Mucosa of gallbladder (tissue), 1 donor: ENCODE measurements around the gene RUSC1. TPM values are rescaled to one million over a fixed set of nuclear protein-coding genes. Genes with fewer than 3 reads are reported as not detected.

Experiments used
- DNase-seq: peaks from one replicate; pipeline ENCODE4 v3.0.0-alpha.2; 2020; ENCODE audit warnings: low spot score
- total RNA-seq: library from RNA; stranded (reverse); gene quantifications from one replicate; pipeline ENCODE4 v1.2.1, GENCODE V29; 2021
- donor health status: DM: no; HTN: no; CAD: no.

The RUSC1 gene
- total RNA-seq, 1 donor from 2014 or later, result 58.8 TPM

- DNase-seq, result no peak
Measured at GRCh38 chr1:155295942-155296267, 24.8 kb upstream of the RUSC1 start.

- DNase-seq, result no peak
Measured at GRCh38 chr1:155296661-155297060, 24.0 kb upstream of the RUSC1 start.

- no peak for DNase-seq
Measured at GRCh38 chr1:155297384-155297783, 23.3 kb upstream of the RUSC1 start.

GRCh38 chr1:155300024-155300423, 20.7 kb upstream of the RUSC1 start:
- DNase-seq, result no peak

- DNase-seq, result peak; percentile 58
Measured at GRCh38 chr1:155300553-155301329, 20.0 kb upstream of the RUSC1 start.

GRCh38 chr1:155301342-155301841, 19.3 kb upstream of the RUSC1 start, which contains the start of gene PKLR:
Gene PKLR (minus strand): TSS chr1:155301438. CDS start chr1:155301395, 43 bp downstream.
- no peak for DNase-seq

GRCh38 chr1:155304558-155305063, 16.1 kb upstream of the RUSC1 start:
- DNase-seq, result no peak

GRCh38 chr1:155305881-155306391, 14.8 kb upstream of the RUSC1 start:
- DNase-seq, result no peak

- DNase-seq, result no peak
Measured at GRCh38 chr1:155307247-155307740, 13.4 kb upstream of the RUSC1 start.

- DNase-seq, result peak; percentile 99
Measured at GRCh38 chr1:155308493-155309422, 11.9 kb upstream of the RUSC1 start, which contains the start of gene FDPS. Gene FDPS (plus strand): TSS chr1:155308866. CDS start chr1:155309790, 924 bp downstream.

GRCh38 chr1:155309423-155310021, 11.2 kb upstream of the RUSC1 start:
- peak; percentile 42 for DNase-seq

GRCh38 chr1:155313261-155313660, 7.4 kb upstream of the RUSC1 start:
- no peak for DNase-seq

GRCh38 chr1:155316922-155317321, 3.8 kb upstream of the RUSC1 start:
- DNase-seq, result no peak

GRCh38 chr1:155318082-155318481, 2.6 kb upstream of the RUSC1 start:
- no peak for DNase-seq

- no peak for DNase-seq
Measured at GRCh38 chr1:155319536-155319935, 1.2 kb upstream of the RUSC1 start.

- no peak for DNase-seq
Measured at GRCh38 chr1:155320252-155320651, 442 bp upstream of the RUSC1 start.

GRCh38 chr1:155321639-155322503, 1.2 kb downstream of the RUSC1 start:
- DNase-seq, result no peak

GRCh38 chr1:155322571-155322952, 1.9 kb downstream of the RUSC1 start:
- DNase-seq, result no peak

- peak; percentile 86 for DNase-seq
Measured at GRCh38 chr1:155322953-155323728, 2.4 kb downstream of the RUSC1 start.

- peak; percentile 92 for DNase-seq
Measured at GRCh38 chr1:155323729-155324036, 3.0 kb downstream of the RUSC1 start.
